ENCODE data around the gene ME1.
"Not testable (repeated sequence)": the region's sequence is repeated elsewhere in the genome, so short reads cannot be mapped to it uniquely, and the experiment has no call there.

ME1 gene

GRCh38 chr6:83352424-83353061, 78.3 kb downstream of the ME1 start:
- DNase-seq (ENCODE audit: low spot score): no peak
- in situ Hi-C loops (cut with MboI; ENCODE audit: low sequenced_read_pairs, unreplicated experiment): no loop called here
- TF ChIP-seq CTCF (IDR thresholded peaks at IDR 0.05; ENCODE audit: borderline replicate concordance, control extremely low read depth, extremely low read depth, insufficient read depth, missing control alignments): no peak

- DNase-seq (ENCODE audit: low spot score): no peak
- TF ChIP-seq CTCF (IDR thresholded peaks at IDR 0.05; ENCODE audit: borderline replicate concordance, control extremely low read depth, extremely low read depth, insufficient read depth, missing control alignments): no peak
- in situ Hi-C loops (cut with MboI; ENCODE audit: low sequenced_read_pairs, unreplicated experiment): no loop called here
Measured at GRCh38 chr6:83343121-83343520, 87.7 kb downstream of the ME1 start.

GRCh38 chr6:83341765-83342164, 89.1 kb downstream of the ME1 start:
- in situ Hi-C loops (cut with MboI; ENCODE audit: low sequenced_read_pairs, unreplicated experiment): no loop called here
- TF ChIP-seq CTCF (IDR thresholded peaks at IDR 0.05; ENCODE audit: borderline replicate concordance, control extremely low read depth, extremely low read depth, insufficient read depth, missing control alignments): no peak
- DNase-seq (ENCODE audit: low spot score): no peak

GRCh38 chr6:83333916-83334315, 96.9 kb downstream of the ME1 start:
- DNase-seq (ENCODE audit: low spot score); in situ Hi-C loops (cut with MboI; ENCODE audit: low sequenced_read_pairs, unreplicated experiment): not testable (repeated sequence)

- in situ Hi-C loops (cut with MboI; ENCODE audit: low sequenced_read_pairs, unreplicated experiment): no loop called here
- no peak for DNase-seq (ENCODE audit: low spot score)
- TF ChIP-seq CTCF (IDR thresholded peaks at IDR 0.05; ENCODE audit: borderline replicate concordance, control extremely low read depth, extremely low read depth, insufficient read depth, missing control alignments): no peak
Measured at GRCh38 chr6:83333500-83333899, 97.4 kb downstream of the ME1 start.

- DNase-seq (ENCODE audit: low spot score): no peak
- in situ Hi-C loops (cut with MboI; ENCODE audit: low sequenced_read_pairs, unreplicated experiment): no loop called here
- no peak for TF ChIP-seq CTCF (IDR thresholded peaks at IDR 0.05; ENCODE audit: borderline replicate concordance, control extremely low read depth, extremely low read depth, insufficient read depth, missing control alignments)
Measured at GRCh38 chr6:83314693-83315092, 116.2 kb downstream of the ME1 start.

- in situ Hi-C loops (cut with MboI; ENCODE audit: low sequenced_read_pairs, unreplicated experiment): no loop called here
- no peak for TF ChIP-seq CTCF (IDR thresholded peaks at IDR 0.05; ENCODE audit: borderline replicate concordance, control extremely low read depth, extremely low read depth, insufficient read depth, missing control alignments)
- no peak for DNase-seq (ENCODE audit: low spot score)
Measured at GRCh38 chr6:83313882-83314281, 117.0 kb downstream of the ME1 start.
